K562 (cell line): Measurements from ENCODE around the gene HS2ST1. TPM values are rescaled to one million over a fixed set of nuclear protein-coding genes. Genes with fewer than 3 reads are reported as not detected.

ENCODE experiments used
- ATAC-seq: fragments of 200-7000 bp; cut with Tn5 transposase; 3 replicates; pipeline ENCODE4 v1.9.1; 2020; ENCODE audit warnings: moderate library complexity
- BruUV-seq: library from RNA; stranded (reverse); fragments of 400-500 nt; replicated peaks from 2 replicates; lab custom pipeline; 2021; lab: Mats Ljungman, UMichigan
- CTCF ChIA-PET: fragments of 300-600 bp; formaldehyde crosslinking; extraction: SDS; loops from one replicate; lab custom pipeline; 2021; ENCODE audit warnings: low intra/inter-chr PET ratio; lab: Yijun Ruan, JAX
- POLR2A ChIA-PET: fragments of 300-600, 350-650 bp; sonication (Branson Sonifier 250); formaldehyde crosslinking; extraction: SDS; loops from one replicate; lab custom pipeline; 2021; ENCODE audit warnings: antibody characterized with exemption, inconsistent platforms; lab: Yijun Ruan, JAX
- DNase-seq, 4 experiments: peaks; one replicate each; pipeline versions ENCODE4 v3.0.0 to v3.0.0-alpha.2; 2011 to 2018; ENCODE audit warnings: low spot score in 3 of 4, mixed read lengths in 3 of 4; ENCODE audit errors: extremely low read depth in 1 of 4
- FAIRE-seq: peaks from 2 replicates; lab custom pipeline; 2011; peaks lifted over from hg19 to GRCh38; lab: Jason Lieb, UNC
- H2AFZ ChIP-seq: 2 replicates; pipeline ENCODE4 v1.6.0; 2011; ENCODE audit warnings: low read depth, low read length, control low read depth, inconsistent platforms
- H3K27ac ChIP-seq: fragments of 200-600 bp; 3 replicates; pipeline ENCODE4 v1.8.0; 2011; ENCODE audit warnings: low read depth, mild to moderate bottlenecking, control low read depth, inconsistent platforms, low read length, moderate library complexity, mixed read lengths; ENCODE audit errors: extremely low read depth
- H3K27me3 ChIP-seq, 2 experiments: fragments of 300-600 bp in 1 of 2; 2 replicates in 1 of 2; 3 replicates in 1 of 2; pipeline versions ENCODE4 v1.6.0 to v1.8.0; 2011; ENCODE audit warnings: inconsistent platforms in 2 of 2, low read length in 2 of 2, mild to moderate bottlenecking in 1 of 2, mixed read lengths in 1 of 2, moderate library complexity in 1 of 2; ENCODE audit not compliant: control insufficient read depth in 2 of 2, insufficient read depth in 2 of 2
- H3K36me3 ChIP-seq: fragments of 300-600 bp; 3 replicates; pipeline ENCODE4 v1.8.0; 2011; ENCODE audit warnings: mild to moderate bottlenecking, low read length, inconsistent platforms; ENCODE audit not compliant: control insufficient read depth, insufficient read depth
- H3K4me1 ChIP-seq, 2 experiments: fragments of 200-600 bp in 1 of 2; replicated peaks in 1 of 2; 2 replicates in 1 of 2; 3 replicates in 1 of 2; pipeline versions ENCODE4 v1.5.1 to v1.8.0; 2011; ENCODE audit warnings: inconsistent platforms in 2 of 2, low read length in 2 of 2, mild to moderate bottlenecking in 1 of 2, mixed read lengths in 1 of 2, moderate library complexity in 1 of 2; ENCODE audit not compliant: control insufficient read depth in 2 of 2, insufficient read depth in 2 of 2
- H3K4me2 ChIP-seq: 2 replicates; pipeline ENCODE4 v1.6.1; 2011; ENCODE audit warnings: low read length, control low read depth, inconsistent platforms, mixed read lengths; ENCODE audit not compliant: insufficient read depth
- H3K4me3 ChIP-seq: fragments of 200-600 bp; sonication (generic), shearing (Covaris generic); 2 replicates; pipeline ENCODE4 v1.5.1; 2016; ENCODE audit warnings: control low read depth, inconsistent platforms
- H3K79me2 ChIP-seq: fragments of 200-600 bp; 3 replicates; pipeline ENCODE4 v1.8.0; 2011; ENCODE audit warnings: low read length, inconsistent platforms; ENCODE audit not compliant: control insufficient read depth, insufficient read depth
- H3K9ac ChIP-seq, 2 experiments: 2 replicates each; pipeline versions ENCODE4 v1.6.0 to v1.6.1; 2011; ENCODE audit warnings: low read depth in 2 of 2, low read length in 2 of 2, control low read depth in 1 of 2, inconsistent platforms in 1 of 2, mild to moderate bottlenecking in 1 of 2, mixed read lengths in 1 of 2; ENCODE audit not compliant: insufficient read depth in 1 of 2
- H3K9me1 ChIP-seq: one replicate; pipeline ENCODE4 v1.6.0; 2011; ENCODE audit warnings: inconsistent platforms, mild to moderate bottlenecking, low read length, moderate library complexity; ENCODE audit not compliant: control insufficient read depth, insufficient read depth
- H3K9me3 ChIP-seq: replicated peaks from 2 replicates; pipeline ENCODE4 v1.5.1; 2011; ENCODE audit warnings: low read depth, low read length, inconsistent platforms; ENCODE audit not compliant: control insufficient read depth, insufficient read depth
- H4K20me1 ChIP-seq: replicated peaks from 2 replicates; pipeline ENCODE4 v1.6.1; 2011; ENCODE audit warnings: low read length, inconsistent platforms, mixed read lengths; ENCODE audit not compliant: control insufficient read depth, insufficient read depth
- CEBPB ChIP-seq: fragments of 450-650 bp; IDR thresholded peaks from 2 replicates; pipeline ENCODE4 v1.6.1; 2016; ENCODE audit warnings: missing genetic modification characterization, missing compliant biosample characterization
- KAT8 ChIP-seq: fragments of 450-650 bp; IDR thresholded peaks from 2 replicates; pipeline ENCODE4 v1.6.1; 2016; ENCODE audit warnings: low read depth, mild to moderate bottlenecking
- MED1 ChIP-seq: sonication (generic); formaldehyde crosslinking; IDR thresholded peaks from 2 replicates; pipeline ENCODE4 v1.8.1; 2023; ENCODE audit warnings: missing genetic modification reagents, borderline replicate concordance
- MXI1 ChIP-seq: IDR thresholded peaks from 2 replicates; pipeline ENCODE4 v1.6.1; 2011; ENCODE audit warnings: low read depth, mild to moderate bottlenecking, improper control_type of control experiment, low read length
- ZNF134 ChIP-seq: fragments of 250-450 bp; sonication (Bioruptor Pico); conservative IDR thresholded peaks from 2 replicates; pipeline ENCODE4 v1.4.0; 2020
- WGBS: fragments of 100-300 bp; shearing (Covaris generic); methylation state at CpG from one replicate; pipeline ENCODE4 v1.1.6; 2016; ENCODE audit warnings: low coverage, mixed read lengths; ENCODE audit not compliant: insufficient coverage; ENCODE audit errors: missing lambda C conversion rate; 5-methylcytosine and 5-hydroxymethylcytosine counted together
- in situ Hi-C: fragments of 300-500 bp; cut with MboI; formaldehyde crosslinking; loops from 4 replicates; pipeline ENCODE4 v1.15.0; 2018; ENCODE audit warnings: inconsistent platforms, mixed read lengths
- intact Hi-C: fragments of 100-400 bp; cut with micrococcal nuclease; formaldehyde crosslinking; loops from 2 replicates; pipeline ENCODE4 v1.14.2; 2022
- polyA plus RNA-seq, 8 experiments: library from polyadenylated mRNA; depleted of rRNA in 4 of 8; stranded (reverse) in 5 of 8; unstranded in 3 of 8; fragments of >200 nt; fragmentation: Nextera tagmentation in 2 of 8; fragmentation: Illumina TruSeq in 1 of 8; extraction: Ambion mirVana in 2 of 8; extraction: Trizol in 1 of 8; gene quantifications; 2 replicates each; pipeline versions ENCODE4 v1.2.1 to v1.2.3, GENCODE V29; 2011 to 2014; ENCODE audit warnings: inconsistent platforms in 1 of 8, missing spikeins in 1 of 8
- total RNA-seq, 7 experiments: library from RNA; depleted of rRNA in 6 of 7; stranded (reverse); fragments of >200 nt in 6 of 7; fragmentation: Illumina TruSeq in 2 of 7; extraction: Trizol in 2 of 7; gene quantifications; 2 replicates each; pipeline versions ENCODE4 v1.2.1 to v1.2.3, GENCODE V29; 2011 to 2021; ENCODE audit warnings: low replicate concordance in 1 of 7
- TF ChIP-seq, protein P1 (sequence below): sonication (generic); formaldehyde crosslinking; IDR thresholded peaks from 2 replicates; pipeline ENCODE4 v1.8.1; 2023; ENCODE audit warnings: mild to moderate bottlenecking, missing genetic modification reagents, moderate library complexity

The HS2ST1 gene
- total and polyA plus RNA-seq, 9 of the 15 experiments (the other 6 are each of a cell fraction or from before 2014, with no cell fraction given): 7.7 to 43.3 (median 25.8) TPM

- peaks cover under 1 to 18% of the 10 kb centered on the region in 2 experiments; a peak in 4 of 5 replicates for H3K27me3 ChIP-seq
- TF ChIP-seq, protein P1, sequence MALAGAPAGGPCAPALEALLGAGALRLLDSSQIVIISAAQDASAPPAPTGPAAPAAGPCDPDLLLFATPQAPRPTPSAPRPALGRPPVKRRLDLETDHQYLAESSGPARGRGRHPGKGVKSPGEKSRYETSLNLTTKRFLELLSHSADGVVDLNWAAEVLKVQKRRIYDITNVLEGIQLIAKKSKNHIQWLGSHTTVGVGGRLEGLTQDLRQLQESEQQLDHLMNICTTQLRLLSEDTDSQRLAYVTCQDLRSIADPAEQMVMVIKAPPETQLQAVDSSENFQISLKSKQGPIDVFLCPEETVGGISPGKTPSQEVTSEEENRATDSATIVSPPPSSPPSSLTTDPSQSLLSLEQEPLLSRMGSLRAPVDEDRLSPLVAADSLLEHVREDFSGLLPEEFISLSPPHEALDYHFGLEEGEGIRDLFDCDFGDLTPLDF: no peak
- TF ChIP-seq KAT8 (no peak), ZNF134 (no peak), CEBPB (tag) (0 out of 2 replicates have a peak, but pooled peaks have one; percentile 8), MXI1 (no peak)
- peaks cover 0 to 2% of the 10 kb centered on the region in 2 experiments; a peak in 1 of 5 replicates for H3K4me1 ChIP-seq
- H4K20me1 ChIP-seq: no peaks in the 10 kb centered on the region
- H2AFZ ChIP-seq: no peak overlapping the region
- H3K9me3 ChIP-seq: no peaks in the 10 kb centered on the region
- POLR2A ChIA-PET: interaction anchor here (0.9 kb wide), 1 partner anchor 17 kb away, joined by 3 read pairs; no protein-coding TSS in a partner anchor
- no peak overlapping the region for H3K4me3 ChIP-seq
- no peaks in the 10 kb centered on the region for H3K79me2 ChIP-seq
- no peaks in the 10 kb centered on the region for H3K36me3 ChIP-seq
- ATAC-seq (no peak), DNase-seq (no peak), FAIRE-seq (no peak)
- in situ Hi-C loops (no loop called here), intact Hi-C loops (no loop called here)
- H3K4me2 ChIP-seq: no peak overlapping the region
- 0% methylated on average over 2 of the region's 2 CpGs for WGBS
- no peak overlapping the region for H3K9ac ChIP-seq
- H3K9me1 ChIP-seq: no peaks in the 10 kb centered on the region
- CTCF ChIA-PET: no interaction called here
- BruUV-seq: no TSS peak
- no peak overlapping the region for H3K27ac ChIP-seq
Observed at GRCh38 chr1:87146538-87146937, 232.1 kb downstream of the HS2ST1 start.

DNA sequence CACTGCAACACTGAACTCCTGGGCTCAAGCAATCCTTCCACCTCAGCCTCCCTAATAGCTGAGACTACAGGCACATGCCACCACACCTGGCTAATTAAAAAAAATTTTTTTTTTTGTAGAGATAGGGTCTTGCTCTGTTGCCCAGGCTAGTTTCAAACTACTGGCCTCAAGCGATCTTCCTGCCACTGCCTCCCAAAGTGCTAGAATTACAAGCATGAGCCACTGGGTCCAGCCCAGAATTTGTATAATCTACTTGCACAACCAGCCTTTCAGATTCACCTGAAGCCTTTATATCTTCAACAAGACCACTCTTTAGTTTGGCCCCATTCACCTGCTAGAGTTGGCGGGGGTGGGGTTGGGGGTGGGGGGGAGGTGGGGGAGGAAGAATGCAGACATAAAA, 232.6 kb downstream of the HS2ST1 start:
- no peak overlapping the region for H2AFZ ChIP-seq
- H3K27me3 ChIP-seq: peaks cover 2 to 21% of the 10 kb centered on the region in 2 experiments; a peak in 4 of 5 replicates
- no peaks in the 10 kb centered on the region for H3K9me1 ChIP-seq
- no peak for DNase-seq
- no peak overlapping the region for H3K4me3 ChIP-seq
- no peak for FAIRE-seq
- BruUV-seq: no TSS peak
- no peak for ATAC-seq
- H3K4me2 ChIP-seq: no peak overlapping the region
- no peaks in the 10 kb centered on the region for H3K36me3 ChIP-seq
- no peak overlapping the region for H3K9ac ChIP-seq
- intact Hi-C loops: no loop called here
- H3K4me1 ChIP-seq: peaks cover 0 to 7% of the 10 kb centered on the region in 2 experiments; a peak in 1 of 5 replicates
- in situ Hi-C loops: no loop called here
- 0% methylated on average over 1 of the region's 2 CpGs for WGBS
- H4K20me1 ChIP-seq: no peaks in the 10 kb centered on the region
- no peaks in the 10 kb centered on the region for H3K79me2 ChIP-seq
- CTCF ChIA-PET: no interaction called here
- no peaks in the 10 kb centered on the region for H3K9me3 ChIP-seq
- POLR2A ChIA-PET: no interaction called here
- no peak overlapping the region for H3K27ac ChIP-seq
- TF ChIP-seq MED1 (CRISPR knock-in tag): no peak
